HG02763 (cell line): ENCODE data around the gene SP6.

Experiments
- ATAC-seq: cut with Tn5 transposase; IDR thresholded peaks from one replicate; pipeline ENCODE4 v1.9.1; 2021; ENCODE audit warnings: mild to moderate bottlenecking, moderate library complexity; ENCODE audit not compliant: unreplicated experiment

The SP6 gene

GRCh38 chr17:47813512-47814031, 37.4 kb downstream of the SP6 start:
- ATAC-seq: no peak

GRCh38 chr17:47813077-47813476, 37.9 kb downstream of the SP6 start:
- no peak for ATAC-seq

- ATAC-seq: no peak
Measured at GRCh38 chr17:47812146-47812920, 38.6 kb downstream of the SP6 start.

DNA sequence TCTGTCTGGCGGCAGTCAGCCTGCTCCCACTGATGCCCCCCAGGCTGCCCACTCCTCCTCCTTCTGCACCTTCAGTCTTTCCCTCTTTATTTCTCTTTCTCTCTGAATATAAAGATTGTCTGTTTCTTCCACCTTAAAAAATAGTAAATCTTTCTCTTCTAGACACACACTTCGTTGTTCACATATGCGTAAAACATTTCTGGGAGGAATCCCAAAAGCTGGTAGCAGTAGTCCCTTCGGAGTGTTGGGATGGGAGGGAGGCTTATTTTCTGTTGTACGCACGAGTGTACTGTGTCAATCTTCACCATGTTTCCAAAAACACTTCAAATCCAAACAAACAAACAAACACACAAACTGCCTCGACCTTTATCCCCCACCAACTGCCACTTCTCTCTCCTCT, 39.3 kb downstream of the SP6 start:
- ATAC-seq: no peak

DNA sequence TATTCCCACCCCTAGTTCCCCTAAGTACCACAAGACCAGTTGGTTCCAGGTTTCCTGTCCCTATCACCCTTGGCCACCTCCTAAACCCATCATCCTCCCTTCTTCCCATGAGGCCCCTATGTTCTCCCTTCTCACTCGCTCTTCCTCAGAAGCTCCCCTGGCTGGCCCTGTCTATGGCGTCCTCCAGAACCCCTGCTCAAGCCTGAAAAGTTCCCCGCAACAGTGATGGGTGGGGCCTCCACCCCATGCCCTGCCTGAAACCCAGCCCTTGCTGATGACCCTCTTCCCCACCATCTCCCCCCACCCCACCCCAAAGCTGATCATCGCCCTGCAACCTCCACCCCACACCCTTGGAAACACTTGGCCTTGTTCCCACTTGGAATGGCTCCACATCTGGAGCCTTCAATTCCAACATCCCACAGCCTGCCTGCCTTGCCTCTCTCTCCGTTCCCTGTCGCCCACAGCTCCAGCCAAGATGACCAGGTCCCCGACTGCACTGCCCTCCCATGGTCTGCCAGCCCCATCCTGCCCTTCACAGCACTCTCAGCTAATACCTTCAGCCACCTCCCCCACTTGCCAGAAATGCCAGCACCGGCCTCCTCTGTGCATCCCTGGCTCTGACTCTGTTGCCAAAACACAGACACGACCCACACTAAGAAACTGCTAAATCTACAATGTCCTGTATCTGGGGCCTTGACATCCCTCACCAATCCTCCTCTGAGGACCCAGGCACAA, 39.9 kb downstream of the SP6 start:
- ATAC-seq: no peak

DNA sequence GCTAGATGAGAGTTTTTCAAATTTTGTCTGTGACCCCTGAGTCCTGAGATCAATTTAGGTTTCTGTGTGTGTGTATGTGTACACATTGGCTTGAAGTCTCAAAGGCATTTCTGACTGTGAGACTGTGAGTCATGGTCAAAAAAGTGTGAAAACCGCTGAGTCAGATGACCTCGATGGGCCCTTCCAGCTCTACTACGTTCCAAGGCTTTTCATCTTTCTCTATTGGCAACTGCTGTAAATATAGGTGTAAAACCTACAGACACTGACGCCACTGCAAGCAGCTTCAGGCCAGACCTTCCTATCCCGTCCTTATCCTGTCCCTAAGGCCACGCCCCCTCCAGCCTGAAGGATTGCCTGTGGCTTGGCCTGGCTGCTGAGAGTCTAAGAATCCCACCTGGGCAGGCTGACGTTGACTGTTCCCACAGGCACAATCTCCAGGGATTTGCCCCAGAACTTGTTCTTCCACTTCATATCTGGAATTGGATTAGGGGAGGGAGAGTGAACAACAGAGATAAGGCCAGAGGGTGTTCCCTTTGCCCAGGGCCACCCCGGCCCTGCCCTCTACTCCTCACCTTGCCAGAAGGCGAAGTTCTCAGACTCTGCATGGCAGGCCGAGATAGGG, 40.7 kb downstream of the SP6 start:
- no peak for ATAC-seq

GRCh38 chr17:47808830-47809480, 42.0 kb downstream of the SP6 start:
- no peak for ATAC-seq

- ATAC-seq: no peak
Measured at GRCh38 chr17:47808036-47808829, 42.7 kb downstream of the SP6 start.

DNA sequence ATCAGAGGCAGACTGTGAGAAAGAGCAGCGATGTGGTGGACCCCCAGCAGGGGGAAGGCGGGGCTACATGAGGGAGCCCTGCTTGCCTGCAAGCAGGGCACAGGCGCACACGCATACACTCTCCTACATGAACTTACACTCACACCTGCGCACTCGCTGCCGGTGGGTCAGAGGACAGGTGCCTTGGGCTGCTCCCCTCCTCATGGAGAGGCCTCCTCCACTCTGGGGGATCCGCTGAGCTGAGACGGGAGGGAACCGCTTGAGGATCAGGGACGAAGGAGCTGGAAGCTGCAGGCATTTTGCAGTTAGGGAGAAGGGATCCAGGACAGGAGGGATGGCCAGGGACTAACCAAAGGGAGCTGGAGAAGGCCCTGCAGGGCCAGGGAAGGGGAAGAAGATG, 43.5 kb downstream of the SP6 start:
- no peak for ATAC-seq

GRCh38 chr17:47806913-47807255, 44.1 kb downstream of the SP6 start:
- ATAC-seq: no peak

GRCh38 chr17:47806026-47806912, 44.7 kb downstream of the SP6 start:
- no peak for ATAC-seq

- ATAC-seq: no peak
Measured at GRCh38 chr17:47804461-47804860, 46.5 kb downstream of the SP6 start.

DNA sequence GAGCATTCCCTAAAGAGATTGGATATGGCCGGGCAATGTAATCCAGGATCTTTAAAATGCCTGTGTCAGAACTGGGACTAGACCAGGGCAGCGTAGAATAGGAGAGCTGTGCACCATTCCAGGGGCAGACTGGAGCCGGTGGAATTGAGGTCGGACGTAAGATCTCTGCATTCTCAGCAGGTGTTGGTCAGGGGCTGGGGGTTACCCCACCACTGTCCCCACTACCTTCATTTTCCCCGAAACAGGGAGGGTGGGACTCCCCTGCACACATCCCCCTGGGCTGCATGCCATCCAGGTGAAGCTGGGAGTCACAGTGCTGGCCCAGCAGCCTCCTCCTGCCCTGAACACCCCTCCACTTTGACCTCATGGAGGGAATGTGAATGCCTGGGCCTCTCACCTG, 47.2 kb downstream of the SP6 start:
- ATAC-seq: no peak

DNA sequence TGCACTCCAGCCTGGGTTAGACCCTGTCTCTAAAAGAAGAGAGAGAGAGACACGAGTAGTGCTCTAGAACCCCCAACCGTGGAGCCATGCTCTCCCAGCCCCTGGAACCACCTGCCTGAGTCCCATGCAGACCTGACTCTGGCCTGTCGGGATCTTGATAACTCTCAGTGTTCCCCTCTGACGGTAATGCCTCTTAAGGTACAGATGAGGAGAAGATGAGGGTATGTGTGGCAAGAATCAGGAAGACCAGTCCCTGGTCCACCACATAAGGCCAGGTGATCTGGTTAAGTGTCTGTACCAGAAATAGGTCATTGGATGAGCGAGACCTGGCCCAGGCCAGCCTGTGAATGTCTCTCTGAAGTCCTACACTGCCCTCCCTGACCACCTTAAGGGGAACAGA, 47.8 kb downstream of the SP6 start:
- ATAC-seq: no peak

DNA sequence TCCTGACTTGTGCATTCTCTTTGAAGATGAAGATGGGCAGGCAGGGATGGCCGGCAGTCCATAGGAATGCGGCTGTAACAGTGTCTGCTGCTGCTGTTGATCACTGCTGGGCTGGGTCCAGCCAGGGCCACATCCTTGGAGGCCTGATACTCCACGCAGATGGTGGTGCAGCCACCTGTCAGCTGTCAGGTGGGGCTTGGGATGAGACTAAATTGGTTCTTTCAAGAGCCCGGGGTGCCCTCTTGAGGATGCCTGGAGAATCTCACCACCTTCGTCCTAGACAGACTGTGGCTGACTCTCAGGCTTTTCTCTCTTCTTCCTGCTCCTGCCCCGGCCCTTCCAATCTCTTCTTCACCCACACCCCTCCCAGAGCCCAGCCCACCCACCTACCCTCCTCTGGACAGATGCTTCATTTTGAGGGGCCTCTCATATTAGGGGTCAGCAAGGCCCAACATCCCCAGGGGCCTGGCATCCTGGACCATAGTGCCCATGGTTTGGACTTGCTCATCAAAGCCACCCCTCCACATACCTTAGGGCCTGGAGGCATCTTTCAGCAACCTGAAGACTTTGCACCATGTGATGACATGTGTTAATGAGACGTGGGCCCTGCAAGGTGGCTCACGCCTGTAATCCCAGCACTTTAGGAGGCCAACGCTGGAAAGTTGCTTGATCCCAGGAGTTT, 48.5 kb downstream of the SP6 start:
- no peak for ATAC-seq

GRCh38 chr17:47801906-47802305, 49.1 kb downstream of the SP6 start:
- no peak for ATAC-seq

DNA sequence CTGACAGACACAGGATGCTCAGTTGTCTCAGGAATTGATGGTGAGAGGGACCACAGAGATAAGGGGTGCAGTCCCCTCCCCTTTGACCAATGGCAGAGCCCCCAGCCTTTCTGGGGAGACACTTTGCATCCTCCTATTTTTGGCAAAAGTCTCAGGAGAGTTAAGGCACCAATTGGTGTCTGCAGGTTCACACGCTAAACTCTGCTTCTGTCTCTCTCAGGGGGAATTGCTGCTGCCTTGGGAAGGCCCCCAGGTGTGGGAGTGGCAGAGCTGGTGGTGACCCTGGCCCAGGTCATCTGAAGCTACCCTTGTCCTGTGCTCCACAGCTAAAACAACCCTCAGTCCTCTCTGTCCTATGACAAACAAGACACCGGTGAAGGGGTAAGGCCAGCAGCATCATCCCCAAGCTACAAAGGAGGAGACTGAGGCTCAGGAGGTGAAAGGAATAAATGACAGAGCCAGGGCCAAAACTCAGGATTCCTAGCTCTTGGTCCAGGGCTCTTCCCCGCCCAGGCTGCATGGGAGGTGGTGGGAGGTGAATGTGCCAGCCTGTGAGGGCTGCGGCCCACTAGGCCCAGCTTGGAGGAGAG, 49.7 kb downstream of the SP6 start:
- no peak for ATAC-seq

GRCh38 chr17:47800686-47801085, 50.3 kb downstream of the SP6 start:
- ATAC-seq: no peak

- ATAC-seq: no peak
Measured at GRCh38 chr17:47797797-47798196, 53.2 kb downstream of the SP6 start.
